Spinal cord (tissue), 10 donors: ENCODE results near the gene SH3PXD2B. TPM values are rescaled to one million over a fixed set of nuclear protein-coding genes. Genes with fewer than 3 reads are reported as not detected.
"Not testable (repeated sequence)": the region's sequence is repeated elsewhere in the genome, so short reads cannot be mapped to it uniquely, and the experiment has no call there.

Experiments
- DNase-seq, 6 donors: peaks; one replicate each; pipeline versions ENCODE4 v3.0.0 to v3.0.0-alpha.2; 2013 to 2015; ENCODE audit warnings: low spot score in 6 of 6, low read depth in 4 of 6
- H3K27ac ChIP-seq: one replicate; pipeline ENCODE4 v1.5.1; 2013; ENCODE audit warnings: low read depth, low read length, control low read depth
- H3K27me3 ChIP-seq: one replicate; pipeline ENCODE4 v1.6.1; 2013; ENCODE audit warnings: low read length; ENCODE audit not compliant: control insufficient read depth, insufficient read depth
- H3K36me3 ChIP-seq: one replicate; pipeline ENCODE4 v1.6.1; 2013; ENCODE audit warnings: low read length; ENCODE audit not compliant: control insufficient read depth, insufficient read depth
- H3K4me1 ChIP-seq: one replicate; pipeline ENCODE4 v1.6.1; 2013; ENCODE audit warnings: low read length; ENCODE audit not compliant: control insufficient read depth, insufficient read depth
- H3K4me3 ChIP-seq: one replicate; pipeline ENCODE4 v1.5.1; 2013; ENCODE audit warnings: low read depth, low read length, control low read depth
- H3K9me3 ChIP-seq: one replicate; pipeline ENCODE4 v1.6.1; 2013; ENCODE audit warnings: low read length; ENCODE audit not compliant: control insufficient read depth, insufficient read depth
- WGBS: methylation state at CpG from one replicate; pipeline ENCODE4 v1.1.5; 2013; ENCODE audit warnings: missing lambda C conversion rate; ENCODE audit not compliant: insufficient coverage; 5-methylcytosine and 5-hydroxymethylcytosine counted together
- polyA plus RNA-seq, 2 donors: library from polyadenylated mRNA; unstranded; fragments of 120-200 nt; gene quantifications; one replicate each; pipeline ENCODE4 v1.2.1, GENCODE V29; 2013; ENCODE audit not compliant: insufficient read length in 2 of 2
- total RNA-seq, 2 donors: library from RNA; depleted of rRNA in 1 of 2; stranded (reverse); fragments of 120-200 nt in 1 of 2; fragments of >200 nt in 1 of 2; gene quantifications; one replicate each; pipeline versions ENCODE4 v1.2.3 to v1.2.4, GENCODE V29; 2013 to 2014
- donor health status: healthy.

SH3PXD2B gene
- total and polyA plus RNA-seq, 4 donors = 18.3 to 64.8 (median 42.5) TPM

- Histone ChIP-seq H3K36me3 (peaks cover 3% of the 10 kb centered on the region), H3K27ac (peak overlapping the region; percentile 99), H3K4me1 (peaks cover 38% of the 10 kb centered on the region), H3K9me3 (no peaks in the 10 kb centered on the region), H3K4me3 (no peak overlapping the region), H3K27me3 (no peaks in the 10 kb centered on the region)
- WGBS = 89% methylated on average over 4 of the region's 4 CpGs
- no peak for DNase-seq
Measured at GRCh38 chr5:172404746-172405145, 49.6 kb downstream of the SH3PXD2B start.

GRCh38 chr5:172403817-172404216 is 50.5 kb downstream of the SH3PXD2B start:
- 57% methylated on average over 6 of the region's 7 CpGs for WGBS
- peak overlapping the region; percentile 99 for H3K27ac ChIP-seq
- H3K4me1 ChIP-seq = peaks cover 38% of the 10 kb centered on the region
- H3K27me3 ChIP-seq = no peaks in the 10 kb centered on the region
- DNase-seq = peak in 1 of 6 donors; percentile 41
- H3K9me3 ChIP-seq = no peaks in the 10 kb centered on the region
- H3K4me3 ChIP-seq = no peak overlapping the region
- peaks cover 3% of the 10 kb centered on the region for H3K36me3 ChIP-seq

- Histone ChIP-seq H3K36me3 (peaks cover 3% of the 10 kb centered on the region), H3K4me3 (no peak overlapping the region), H3K27ac (peak overlapping the region; percentile 99), H3K27me3 (no peaks in the 10 kb centered on the region), H3K9me3 (no peaks in the 10 kb centered on the region), H3K4me1 (peaks cover 38% of the 10 kb centered on the region)
- WGBS = 16% methylated on average over 9 of the region's 11 CpGs
- peak in 5 of 6 donors; percentile 85 to 98 (median 86) for DNase-seq
Measured at GRCh38 chr5:172403189-172403796, 51.0 kb downstream of the SH3PXD2B start.

- Histone ChIP-seq H3K27ac (peak overlapping the region; percentile 99), H3K4me1 (peaks cover 32% of the 10 kb centered on the region), H3K9me3 (no peaks in the 10 kb centered on the region), H3K27me3 (no peaks in the 10 kb centered on the region), H3K4me3 (no peak overlapping the region), H3K36me3 (peaks cover 3% of the 10 kb centered on the region)
- 32% methylated on average over 10 of the region's 13 CpGs for WGBS
- no peak for DNase-seq
Measured at GRCh38 chr5:172402531-172403188, 51.7 kb downstream of the SH3PXD2B start.

- peaks cover 25% of the 10 kb centered on the region for H3K4me1 ChIP-seq
- DNase-seq, H3K4me3 ChIP-seq, H3K36me3 ChIP-seq, H3K27ac ChIP-seq, H3K9me3 ChIP-seq, H3K27me3 ChIP-seq: not testable (repeated sequence)
- no CpG with 5 or more reads among the region's 6 CpGs for WGBS
Measured at GRCh38 chr5:172402031-172402430, 52.3 kb downstream of the SH3PXD2B start.

- Histone ChIP-seq H3K27me3 (no peaks in the 10 kb centered on the region), H3K4me3 (no peak overlapping the region), H3K27ac (peak overlapping the region; percentile 47), H3K9me3 (no peaks in the 10 kb centered on the region), H3K36me3 (peaks cover 7% of the 10 kb centered on the region), H3K4me1 (peaks cover 25% of the 10 kb centered on the region)
- DNase-seq = no peak
- WGBS = no CpG with 5 or more reads among the region's 4 CpGs
Measured at GRCh38 chr5:172399826-172400225, 54.5 kb downstream of the SH3PXD2B start.

- H3K4me3 ChIP-seq = no peak overlapping the region
- no peaks in the 10 kb centered on the region for H3K9me3 ChIP-seq
- DNase-seq = peak in 1 of 6 donors; percentile 49
- H3K36me3 ChIP-seq = peaks cover 12% of the 10 kb centered on the region
- H3K27ac ChIP-seq = peak overlapping the region; percentile 47
- 27% methylated on average over 3 of the region's 6 CpGs for WGBS
- peaks cover 20% of the 10 kb centered on the region for H3K4me1 ChIP-seq
- H3K27me3 ChIP-seq = no peaks in the 10 kb centered on the region
Measured at GRCh38 chr5:172399336-172399735, 55.0 kb downstream of the SH3PXD2B start.

GRCh38 chr5:172398645-172399044 is 55.7 kb downstream of the SH3PXD2B start:
- not testable (repeated sequence) for H3K27me3 ChIP-seq, H3K27ac ChIP-seq, H3K4me3 ChIP-seq, DNase-seq, H3K9me3 ChIP-seq
- H3K4me1 ChIP-seq = peaks cover 13% of the 10 kb centered on the region
- WGBS = no CpG with 5 or more reads among the region's 4 CpGs
- H3K36me3 ChIP-seq = peaks cover 15% of the 10 kb centered on the region

GRCh38 chr5:172396994-172397393 is 57.3 kb downstream of the SH3PXD2B start:
- not testable (repeated sequence) for H3K27me3 ChIP-seq, H3K4me1 ChIP-seq, DNase-seq, H3K9me3 ChIP-seq, H3K4me3 ChIP-seq, H3K27ac ChIP-seq
- H3K36me3 ChIP-seq = peaks cover 17% of the 10 kb centered on the region
- 90% methylated on average over 4 of the region's 8 CpGs for WGBS

GRCh38 chr5:172396220-172396619 is 58.1 kb downstream of the SH3PXD2B start:
- Histone ChIP-seq H3K4me1 (no peaks in the 10 kb centered on the region), H3K9me3 (no peaks in the 10 kb centered on the region), H3K4me3 (no peak overlapping the region), H3K27ac (no peak overlapping the region), H3K36me3 (peaks cover 17% of the 10 kb centered on the region), H3K27me3 (no peaks in the 10 kb centered on the region)
- 100% methylated on average over 2 of the region's 3 CpGs for WGBS
- DNase-seq = no peak
